ENCODE data around the gene C20orf141. TPM values are rescaled to one million over a fixed set of nuclear protein-coding genes. Genes with fewer than 3 reads are reported as not detected.

C20orf141 gene
- total and polyA plus RNA-seq, 10 of the 15 experiments (the other 5 are each of a cell fraction or from before 2014, with no cell fraction given), result not detected

DNA sequence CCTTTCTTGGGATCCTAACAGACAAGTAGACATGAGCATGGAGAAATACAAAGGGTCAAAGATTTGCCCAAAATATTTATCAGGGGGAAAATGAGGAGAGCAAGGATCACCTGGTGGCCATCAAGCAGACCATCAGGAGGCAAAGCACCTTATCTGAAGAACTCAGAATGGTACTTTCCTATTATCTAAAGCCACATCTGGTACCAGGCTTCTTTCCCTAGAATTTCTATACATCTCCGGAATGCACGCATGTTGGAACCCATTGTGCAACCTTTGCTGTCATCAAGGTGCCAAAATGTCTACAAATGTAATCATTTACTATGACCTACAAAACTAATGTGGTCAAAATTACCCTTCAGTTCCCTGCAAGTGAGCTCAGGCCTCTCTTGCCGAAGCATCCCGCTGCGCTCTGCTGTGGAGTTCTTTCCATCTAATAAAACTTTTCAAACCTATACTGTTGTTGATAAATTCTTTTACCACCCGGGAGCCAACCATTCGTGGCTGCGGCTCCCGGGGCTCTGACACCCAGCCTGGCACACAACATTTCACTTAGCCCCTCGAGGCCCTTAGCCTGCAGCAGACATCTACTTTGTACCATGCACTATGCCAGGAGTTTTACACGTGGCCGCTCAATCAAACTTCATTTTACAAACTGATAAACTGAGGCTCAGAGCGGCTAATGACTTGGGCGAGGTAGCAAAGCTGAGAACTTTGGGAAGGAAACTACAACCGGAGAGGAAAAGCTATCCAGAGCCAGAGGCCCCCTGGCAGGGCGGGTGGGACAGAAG is 10.6 kb upstream of the C20orf141 start:
- intact Hi-C loops (cut with micrococcal nuclease; ENCODE audit: unreplicated experiment), result no loop called here

More for the DNA sequence above, 10.6 kb upstream of the C20orf141 start:
- Histone ChIP-seq H3K4me3 (no peak overlapping the region), H4K20me1 (ENCODE audit: control insufficient read depth, insufficient read depth) (no peaks in the 10 kb centered on the region), H3K36me3 (ENCODE audit: control insufficient read depth in 2 of 2, insufficient read depth in 2 of 2, low read length in 1 of 2) (no peaks in the 10 kb centered on the region), H3K9ac (ENCODE audit: control insufficient read depth, insufficient read depth, low read length) (no peak overlapping the region), H3K4me1 (ENCODE audit: control insufficient read depth, insufficient read depth, low read length) (no peaks in the 10 kb centered on the region), H3K27ac (ENCODE audit: control insufficient read depth, insufficient read depth) (no peak overlapping the region), H3K79me2 (ENCODE audit: control insufficient read depth, insufficient read depth, low read length) (no peaks in the 10 kb centered on the region), H3K9me3 (replicated peaks; ENCODE audit: control insufficient read depth, insufficient read depth, low read length) (no peaks in the 10 kb centered on the region), H3K4me2 (ENCODE audit: control insufficient read depth, insufficient read depth) (no peak overlapping the region), H2AFZ (ENCODE audit: control insufficient read depth, low read depth, low read length) (no peak overlapping the region), H3K27me3 (replicated peaks in 1 of 2; ENCODE audit: control insufficient read depth in 2 of 2, insufficient read depth in 2 of 2, low read length in 1 of 2) (peaks cover 11 to 21% of the 10 kb centered on the region in 2 experiments)
- no peak for ATAC-seq
- 46% methylated on average over 14 of the region's 16 CpGs for WGBS (ENCODE audit: insufficient coverage, insufficient replicate concordance, low lambda C conversion rate, missing lambda C conversion rate)
- BruUV-seq (replicated peaks), result no TSS peak
- POLR2A ChIA-PET, result no interaction called here
- CTCF ChIA-PET, result no interaction called here
- SMC1A ChIA-PET (ENCODE audit: uncharacterized antibody, unreplicated experiment), result no interaction called here
- DNase-seq (ENCODE audit: low read depth, low spot score), result no peak
- in situ Hi-C loops (cut with MboI), result no loop called here
- RAD21 ChIA-PET (ENCODE audit: unreplicated experiment), result no interaction called here
- TF ChIP-seq FOXK2 (IDR thresholded peaks at IDR 0.05) (no peak), RAD51 (IDR thresholded peaks at IDR 0.05) (no peak), BMI1 (IDR thresholded peaks at IDR 0.05; ENCODE audit: borderline replicate concordance) (no peak), POLR2A (IDR thresholded peaks at IDR 0.05; ENCODE audit: low read depth, low read length) (no peak), CUX1 (IDR thresholded peaks at IDR 0.05; ENCODE audit: insufficient replicate concordance, low read depth, low read length) (no peak), RCOR1 (conservative IDR thresholded peaks at IDR 0.05; ENCODE audit: low read depth, low read length) (no peak), BHLHE40 (IDR thresholded peaks at IDR 0.05; ENCODE audit: borderline replicate concordance in 1 of 2, low read depth in 2 of 2, low read length in 1 of 2) (no peak), NFXL1 (IDR thresholded peaks at IDR 0.05; ENCODE audit: borderline replicate concordance) (no peak), EP300 (IDR thresholded peaks at IDR 0.05; ENCODE audit: borderline replicate concordance in 1 of 2, control insufficient read depth in 1 of 2, low read depth in 2 of 2, low read length in 2 of 2) (no peak), PML (IDR thresholded peaks at IDR 0.05; ENCODE audit: low read length) (no peak), SMC3 (IDR thresholded peaks at IDR 0.05; ENCODE audit: borderline replicate concordance, low read length) (no peak)
- FAIRE-seq, result no peak
